Stimulated activated CD4-positive, alpha-beta T cell treated with anti-CD3 and anti-CD28 coated beads, Interleukin-2, amount 100 ng/mL, for 24 hours (primary cell): Measurements from ENCODE around the gene SNTG2.
A peak's percentile ranks its signal among the peaks of the same experiment; 100 is the strongest.
"Not testable (repeated sequence)": the region's sequence is repeated elsewhere in the genome, so short reads cannot be mapped to it uniquely, and the experiment has no call there.

ENCODE experiments used
- DNase-seq, 2 donors: peaks; one replicate each; pipeline ENCODE4 v3.0.0-alpha.2; 2020

The SNTG2 gene

DNA sequence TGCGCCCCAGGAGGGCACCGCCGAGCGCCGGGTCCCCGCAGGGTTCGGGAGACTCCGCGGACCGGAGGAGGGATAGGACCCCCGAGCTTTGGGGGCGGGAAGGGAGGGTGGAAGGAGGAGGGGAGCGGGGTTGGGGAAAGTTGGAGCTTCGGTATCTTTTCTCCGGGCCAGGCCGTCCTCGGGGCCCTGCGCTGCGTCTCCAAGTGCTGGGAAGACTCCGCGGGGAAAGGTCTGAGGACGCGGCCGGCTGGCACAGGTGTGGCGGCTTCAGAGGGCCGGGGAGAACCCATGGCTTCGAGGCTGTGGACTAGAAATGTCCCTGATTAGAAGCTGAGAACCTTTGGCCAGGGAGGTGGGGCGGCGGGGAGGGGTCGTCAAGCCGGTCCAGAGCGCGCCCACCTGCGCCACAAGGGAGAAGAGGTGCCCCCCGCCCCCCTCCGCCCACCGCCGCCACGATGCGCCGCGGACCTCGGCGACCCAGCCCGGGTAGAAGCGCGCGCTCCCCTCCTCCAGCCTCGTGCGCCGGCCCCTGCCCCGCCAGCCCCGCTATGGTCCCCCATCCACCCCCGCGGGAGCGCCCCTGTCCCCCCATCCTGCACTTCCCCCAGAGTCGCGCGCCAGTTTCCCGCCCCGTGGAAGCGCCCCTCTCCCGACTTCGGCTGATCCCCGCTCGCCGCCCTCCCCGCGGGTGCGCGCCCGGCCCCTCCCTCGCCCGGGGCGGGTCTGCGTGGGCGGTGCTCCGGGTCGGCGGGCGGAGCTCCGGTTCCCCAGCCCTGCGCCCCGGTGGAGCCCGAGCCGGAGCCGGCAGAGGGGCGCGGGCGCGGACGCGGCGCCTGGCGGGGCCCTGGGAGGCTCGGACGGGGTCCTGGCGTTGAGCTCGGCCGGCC is at the start of gene SNTG2:
SNTG2 (plus strand) TSS at position 770 of the 887 bp plus-strand sequence. CDS start 148 bp downstream, outside the sequence.
- DNase-seq, result peak; percentile 54 to 76

DNA sequence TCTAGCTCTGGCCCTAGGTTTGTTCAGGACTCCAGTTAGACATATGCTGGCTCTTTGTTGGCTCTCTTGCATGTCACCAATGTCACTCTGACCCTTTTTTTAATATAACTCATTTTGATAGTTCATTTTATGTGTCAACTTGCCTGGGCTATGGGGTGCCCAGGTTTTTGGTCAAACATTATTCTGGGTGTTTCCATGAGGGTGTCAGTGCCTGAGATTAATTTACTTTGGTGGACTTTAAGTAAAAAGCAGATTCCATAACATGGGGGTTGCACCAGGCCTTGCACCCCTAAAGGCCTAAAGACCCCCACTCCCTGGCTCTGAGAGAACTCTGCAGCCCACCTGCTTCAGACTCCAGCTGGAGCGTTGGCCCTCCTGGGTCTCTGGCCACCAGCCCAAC is 48.1 kb upstream of the SNTG2 start:
- no peak for DNase-seq

DNA sequence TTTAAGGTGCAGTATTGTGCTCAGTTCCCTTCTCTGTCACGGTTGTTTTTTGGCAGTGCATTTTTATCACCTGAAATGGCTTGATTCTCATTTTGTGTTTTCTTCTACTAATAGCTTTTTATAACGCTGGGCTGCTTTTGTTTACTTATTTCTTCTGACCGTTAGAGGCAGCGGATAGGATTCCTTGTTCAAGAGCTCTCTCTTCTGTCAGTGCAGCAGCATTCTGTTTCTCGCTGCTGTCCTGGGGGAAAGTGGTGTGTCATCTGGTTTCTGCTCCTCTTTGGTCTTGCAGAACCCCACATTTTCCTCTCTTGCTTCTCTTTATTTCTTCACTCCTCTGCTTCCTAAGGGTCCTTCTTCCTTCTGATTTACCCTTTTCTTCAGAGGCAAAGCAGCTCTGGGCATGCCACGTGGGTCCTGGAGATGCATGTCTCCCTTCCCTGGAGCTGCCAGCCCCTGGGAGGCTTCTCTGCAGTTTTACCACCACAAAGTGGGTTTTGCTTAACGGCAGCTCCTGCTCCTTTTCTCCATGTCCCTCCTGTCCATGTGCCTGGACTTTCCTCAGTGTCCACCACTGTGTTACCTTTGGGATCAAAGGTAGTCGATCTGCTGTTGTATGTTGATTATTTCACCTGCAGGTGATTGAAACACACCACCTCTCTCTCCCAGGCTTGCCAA is 47.3 kb upstream of the SNTG2 start:
- no peak for DNase-seq

DNA sequence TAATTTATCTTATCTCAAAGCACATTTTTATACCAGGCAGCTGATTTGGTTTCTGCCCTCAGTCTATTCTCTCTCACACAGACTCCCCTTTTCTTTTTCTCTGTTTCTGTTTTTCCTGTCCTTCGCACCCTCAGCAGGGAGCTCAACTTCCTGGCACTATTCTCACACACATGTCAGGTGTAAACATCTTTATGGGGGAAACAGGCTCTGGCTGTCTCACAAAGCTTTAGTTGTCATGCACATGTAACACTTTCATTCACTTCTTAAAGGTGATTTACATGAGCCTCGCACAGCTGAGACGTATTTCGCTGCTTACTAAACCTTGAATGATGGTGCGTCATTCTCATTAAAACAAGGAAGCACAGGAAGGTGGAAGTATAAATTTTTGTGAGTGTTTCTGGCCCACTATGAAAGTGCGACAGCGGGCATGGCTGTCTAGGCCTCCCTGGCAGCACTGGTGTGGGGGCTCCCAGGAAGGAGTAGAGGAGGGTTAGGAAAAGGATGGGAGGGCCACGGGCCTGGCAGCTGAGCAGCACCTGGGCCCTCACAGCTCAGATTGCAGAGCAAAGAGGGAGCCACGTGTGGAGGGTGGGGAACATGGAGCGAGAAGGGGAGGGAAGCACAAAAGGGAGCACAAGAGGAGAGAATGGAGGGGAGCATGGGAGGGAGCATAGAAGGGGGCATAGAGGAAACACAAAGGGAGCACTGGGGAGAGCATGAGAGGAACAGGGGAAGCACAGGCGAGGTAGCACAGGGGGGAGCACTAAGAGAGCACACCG is 46.2 kb upstream of the SNTG2 start:
- DNase-seq, result peak in 1 of 2 donors; percentile 3

DNA sequence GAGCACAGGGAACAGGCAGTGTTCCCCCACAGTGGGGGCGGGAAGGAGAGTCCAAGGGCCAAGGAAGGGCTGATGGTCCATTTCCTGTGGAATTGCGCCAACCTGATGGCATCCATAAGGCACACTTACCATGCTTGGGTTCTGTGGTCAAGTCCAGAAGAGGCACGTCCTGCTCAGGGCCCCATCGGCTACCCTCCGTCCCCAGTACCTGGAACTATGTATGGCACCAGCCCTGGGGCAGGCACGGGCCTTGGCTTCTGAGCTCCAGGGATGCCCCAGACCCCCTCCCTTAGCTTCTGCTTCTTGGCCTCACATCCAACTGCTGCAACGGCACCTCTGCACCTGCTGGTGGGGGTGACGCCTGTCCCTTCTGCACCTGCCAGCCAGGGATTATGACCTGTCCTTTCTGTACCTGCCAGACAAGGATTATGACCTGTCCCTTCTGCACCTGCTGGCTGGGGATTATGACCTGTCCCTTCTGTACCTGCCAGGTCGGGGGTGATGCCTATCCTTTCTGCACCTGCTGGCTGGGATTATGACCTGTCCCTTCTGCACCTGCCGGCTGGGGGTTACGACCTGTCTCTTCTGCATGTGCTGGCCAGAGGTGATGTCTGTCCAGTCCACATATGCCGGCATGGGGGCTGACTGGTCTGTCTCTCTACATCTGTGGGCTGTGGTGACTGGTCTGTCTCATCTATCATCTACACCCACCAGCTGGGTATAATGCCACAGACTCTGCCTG is 45.4 kb upstream of the SNTG2 start:
- peak in 1 of 2 donors; percentile 12 for DNase-seq

DNA sequence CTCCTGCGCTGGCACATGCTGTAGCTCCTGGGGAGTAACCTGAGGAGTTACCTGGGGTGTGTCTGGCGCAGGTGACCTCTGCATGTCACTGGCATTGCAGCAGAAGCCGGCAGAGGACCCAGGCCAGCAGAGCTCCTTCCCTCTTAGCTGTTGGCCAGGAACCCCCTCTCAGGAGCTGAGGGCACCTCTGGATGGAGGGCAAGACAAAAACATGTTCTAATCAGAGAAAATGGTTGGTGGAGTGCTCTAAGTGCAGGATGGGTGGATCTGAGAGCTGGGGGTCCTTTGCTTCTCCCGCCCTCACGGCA is 44.9 kb upstream of the SNTG2 start:
- peak in 1 of 2 donors; percentile 6 for DNase-seq

DNA sequence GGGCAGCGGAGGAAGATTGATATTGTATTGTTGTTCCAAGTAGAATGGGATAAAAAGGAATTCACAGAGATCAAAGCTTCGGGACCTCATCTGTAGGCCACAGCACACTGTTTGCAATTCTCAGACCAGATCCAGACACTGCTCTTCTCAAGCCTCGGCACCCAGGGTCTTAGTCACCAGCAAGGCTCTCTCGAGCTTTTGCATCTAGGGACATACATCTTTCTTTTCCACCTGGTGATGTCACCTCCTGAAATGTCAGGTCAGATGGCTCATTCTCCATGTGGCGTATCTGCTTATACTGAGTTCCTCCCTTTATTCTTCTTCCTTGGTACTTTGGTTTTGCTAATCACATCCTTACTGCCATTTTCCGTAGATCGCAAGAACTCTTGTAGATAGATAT is 42.9 kb upstream of the SNTG2 start:
- no peak for DNase-seq

DNA sequence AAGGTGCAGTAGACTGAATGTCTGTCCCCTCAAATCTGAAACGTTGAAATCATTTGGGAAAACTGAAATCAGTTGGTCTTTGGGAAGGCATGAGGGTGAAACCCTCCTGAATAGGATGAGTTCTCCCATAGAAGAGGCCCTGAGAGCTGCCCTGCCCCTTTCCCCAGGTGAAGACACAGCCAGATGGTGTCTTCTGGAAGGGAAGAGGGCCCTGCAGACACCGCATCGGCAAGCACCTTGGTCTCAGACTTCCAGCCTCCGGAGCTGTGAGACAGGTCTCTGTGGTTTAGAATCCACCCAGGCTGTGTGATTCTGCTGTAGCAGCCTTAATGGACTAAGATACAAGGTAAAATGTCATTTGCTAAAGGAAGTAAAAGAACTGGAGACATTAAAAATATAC is 42.1 kb upstream of the SNTG2 start:
- DNase-seq, result no peak

DNA sequence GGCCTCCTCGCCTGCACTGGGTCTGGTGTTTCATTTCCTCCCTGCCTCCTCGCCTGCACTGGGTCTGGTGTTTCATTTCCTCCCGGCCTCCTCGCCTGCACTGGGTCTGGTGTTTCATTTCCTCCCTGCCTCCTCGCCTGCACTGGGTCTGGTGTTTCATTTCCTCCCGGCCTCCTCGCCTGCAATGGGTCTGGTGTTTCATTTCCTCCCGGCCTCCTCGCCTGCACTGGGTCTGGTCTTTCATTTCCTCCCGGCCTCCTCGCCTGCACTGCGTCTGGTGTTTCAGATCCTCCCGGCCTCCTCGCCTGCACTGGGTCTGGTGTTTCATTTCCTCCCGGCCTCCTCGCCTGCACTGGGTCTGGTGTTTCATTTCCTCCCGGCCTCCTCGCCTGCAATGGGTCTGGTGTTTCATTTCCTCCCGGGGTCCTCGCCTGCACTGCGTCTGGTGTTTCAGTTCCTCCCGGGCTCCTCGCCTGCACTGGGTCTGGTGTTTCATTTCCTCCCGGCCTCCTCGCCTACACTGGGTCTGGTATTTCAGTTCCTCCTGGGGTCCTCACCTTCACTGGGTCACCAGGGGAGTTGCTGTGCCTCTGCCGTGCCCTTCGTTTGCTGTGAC is 40.8 kb upstream of the SNTG2 start:
- not testable (repeated sequence) for DNase-seq

DNA sequence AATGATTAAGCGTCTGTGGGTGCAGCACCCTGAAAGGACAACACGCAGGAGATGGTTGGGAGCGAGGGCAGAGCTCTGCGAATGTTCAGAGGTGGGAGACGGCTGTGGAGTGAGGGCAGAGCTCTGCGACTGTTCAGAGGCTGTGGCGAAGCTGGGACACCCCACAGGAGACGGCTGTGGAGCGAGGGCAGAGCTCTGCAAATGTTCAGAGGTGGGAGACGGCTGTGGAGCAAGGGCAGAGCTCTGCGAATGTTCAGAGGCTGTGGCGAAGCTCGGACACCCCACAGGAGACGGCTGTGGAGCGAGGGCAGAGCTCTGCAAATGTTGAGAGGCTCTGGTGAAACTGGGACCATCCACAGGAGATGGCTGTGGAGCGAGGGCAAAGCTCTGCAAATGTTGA is 40.0 kb upstream of the SNTG2 start:
- DNase-seq, result no peak

DNA sequence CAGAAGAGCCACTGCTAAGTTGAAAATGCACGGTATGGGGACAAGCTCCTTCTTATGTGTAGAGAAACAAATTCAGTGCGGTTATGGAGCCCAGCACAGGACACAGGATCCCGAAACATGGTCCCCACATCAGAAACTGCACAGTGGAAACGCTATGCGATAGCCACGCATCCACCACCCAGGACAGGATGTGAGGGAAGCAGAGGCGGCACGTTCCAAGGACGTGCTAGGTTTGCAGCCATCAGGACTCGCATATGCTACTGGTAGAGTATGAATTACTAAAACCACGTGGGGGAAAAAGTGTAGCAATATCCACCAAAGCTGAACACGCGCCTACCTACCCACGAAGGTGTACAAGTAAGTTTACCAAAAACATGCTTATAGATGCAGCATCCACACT is 34.7 kb upstream of the SNTG2 start:
- DNase-seq, result no peak

DNA sequence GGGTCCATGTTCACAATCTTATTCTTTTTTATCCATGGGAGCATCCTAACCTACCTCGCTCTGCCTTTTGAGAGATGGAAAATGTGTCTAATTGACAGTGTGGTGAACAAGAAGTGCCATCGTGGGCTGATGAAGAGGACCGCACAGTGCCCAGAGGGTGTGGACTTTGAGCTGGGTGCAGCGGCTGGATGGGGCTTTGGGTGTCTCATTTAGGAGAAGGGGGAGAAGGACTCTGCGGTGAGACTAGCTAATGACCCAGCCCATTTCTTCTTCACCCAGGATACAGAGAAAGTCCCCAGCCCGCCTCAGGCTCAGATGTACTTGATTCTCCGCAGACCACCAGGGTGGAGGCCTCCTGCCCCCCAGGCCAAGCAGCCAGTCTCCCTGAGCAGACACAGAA is 33.7 kb upstream of the SNTG2 start:
- no peak for DNase-seq

DNA sequence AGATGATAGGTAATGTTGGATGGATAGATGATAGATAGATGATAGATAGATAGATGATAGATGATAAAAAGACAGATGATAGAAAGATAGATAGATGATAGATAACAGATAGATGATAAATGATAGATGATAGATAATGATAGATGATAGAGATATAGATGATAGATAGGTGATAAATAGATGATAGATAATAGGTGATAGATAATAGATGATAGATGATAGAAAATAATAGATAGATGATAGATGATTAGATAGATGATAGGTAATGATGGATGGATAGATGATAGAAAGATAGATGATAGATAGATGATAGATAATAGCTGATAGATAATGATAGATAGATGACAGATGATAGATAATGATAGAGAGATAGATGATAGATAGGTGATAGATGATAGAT is 31.0 kb upstream of the SNTG2 start:
- no peak for DNase-seq

DNA sequence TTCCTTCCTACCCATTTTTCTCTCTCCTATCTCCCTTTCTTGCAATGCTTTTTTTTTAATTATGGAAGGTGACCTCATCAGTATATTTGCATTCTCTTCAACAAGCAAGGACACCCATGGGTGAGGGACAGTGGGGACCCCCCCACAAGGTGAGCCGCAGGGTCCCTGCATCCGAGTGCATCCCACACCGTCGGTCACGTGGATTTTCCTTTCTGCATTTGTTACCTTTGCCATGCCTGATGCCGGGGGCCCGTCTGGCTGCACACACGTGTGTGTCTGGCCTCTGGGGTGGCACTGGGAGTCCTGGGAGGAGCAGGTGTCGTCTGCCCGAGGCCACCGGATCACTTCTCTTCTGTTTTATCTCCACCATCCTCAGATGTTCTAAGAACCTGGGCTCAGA is 30.1 kb upstream of the SNTG2 start:
- DNase-seq, result no peak

DNA sequence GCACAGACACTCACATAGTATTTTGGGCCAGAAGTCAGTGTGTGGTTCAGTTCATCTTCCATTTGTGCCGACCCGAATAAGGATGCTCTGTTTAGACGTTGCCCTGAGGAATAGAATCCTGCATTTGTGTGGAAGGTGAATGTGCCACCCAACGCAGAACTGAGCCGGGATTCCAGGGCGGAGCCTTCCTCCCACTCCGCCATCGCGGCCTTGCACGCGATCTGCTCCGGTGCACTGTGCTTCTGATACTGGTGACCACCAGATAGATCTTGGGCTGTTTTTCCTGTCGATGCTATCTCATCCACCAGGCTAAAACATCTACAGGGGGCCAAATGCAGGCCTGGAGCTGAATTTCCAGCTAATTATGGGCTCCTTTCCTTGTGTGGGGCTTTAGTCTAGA is 29.6 kb upstream of the SNTG2 start:
- no peak for DNase-seq

DNA sequence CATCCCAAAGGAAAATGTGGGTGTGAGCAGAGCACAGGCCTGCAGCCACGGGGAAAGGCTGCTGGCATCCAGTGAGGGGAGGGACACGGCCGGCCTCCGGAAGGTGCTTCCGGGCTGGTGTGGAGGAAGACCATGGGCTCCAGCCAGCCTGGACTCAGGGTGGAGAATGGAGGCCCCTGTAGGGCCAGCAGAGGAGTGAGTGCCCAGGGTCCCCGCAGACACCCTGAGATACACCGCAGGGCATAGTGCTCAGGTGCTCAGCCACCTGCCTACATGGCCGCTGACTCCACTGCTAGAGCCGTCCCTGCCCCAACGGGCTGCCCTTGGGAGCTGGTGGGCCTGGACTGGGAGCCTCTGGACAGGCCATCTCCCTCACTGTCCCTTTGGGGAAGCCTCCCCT is 28.5 kb upstream of the SNTG2 start:
- no peak for DNase-seq

DNA sequence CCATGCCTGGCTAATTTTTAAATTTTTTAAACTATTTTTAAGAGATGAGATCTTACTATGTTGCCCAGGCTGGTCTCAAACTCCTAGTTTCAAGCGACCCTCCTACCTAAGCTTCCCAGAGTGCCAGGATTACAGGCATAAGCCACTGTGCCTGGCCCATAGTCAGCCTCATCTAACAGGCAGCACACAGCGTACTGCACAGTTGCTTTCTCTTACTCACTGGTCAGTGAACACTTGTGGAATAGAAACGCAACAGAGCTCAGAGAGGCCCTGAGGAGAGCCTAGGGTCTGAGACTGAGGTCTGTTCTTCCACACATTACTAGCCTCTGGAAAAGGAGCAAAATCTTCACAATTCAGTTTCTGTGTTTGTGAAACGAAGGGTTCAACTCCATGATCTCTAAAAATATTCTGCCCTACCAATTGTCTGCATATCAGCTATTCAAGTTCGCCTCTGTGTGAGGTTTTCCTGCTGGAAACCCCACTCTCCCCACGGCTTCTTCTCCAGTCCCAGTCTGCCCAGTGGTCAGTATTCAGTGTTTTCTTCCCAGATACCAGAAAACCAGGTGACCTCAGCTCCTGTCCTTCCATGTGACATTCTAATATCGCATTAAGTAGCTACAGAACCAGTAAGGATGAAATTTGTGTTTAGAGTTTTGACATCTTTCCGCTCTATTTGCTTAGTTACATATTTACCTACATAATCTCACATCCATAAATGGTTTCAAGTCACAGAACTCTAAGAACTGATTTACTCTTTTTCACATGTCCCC is 26.6 kb upstream of the SNTG2 start:
- DNase-seq, result no peak

DNA sequence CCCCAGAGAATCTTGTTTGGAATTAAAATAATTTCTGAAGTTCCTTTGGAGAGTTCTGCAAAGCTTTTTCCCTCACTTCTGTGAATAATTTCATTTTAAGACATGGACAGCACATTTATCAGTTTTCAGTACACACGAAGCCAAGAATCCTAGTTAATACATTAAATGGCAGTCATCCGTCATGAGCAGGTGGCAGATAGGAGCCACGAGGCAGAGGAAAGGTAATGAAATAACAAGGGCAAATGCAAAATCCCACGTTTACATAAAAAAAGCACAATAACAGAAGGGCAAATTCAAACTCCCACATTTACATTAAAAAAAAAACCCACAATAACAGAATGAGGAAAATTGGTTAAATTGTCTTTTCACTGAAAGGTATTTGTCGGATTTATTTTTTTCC is 25.9 kb upstream of the SNTG2 start:
- DNase-seq, result no peak

DNA sequence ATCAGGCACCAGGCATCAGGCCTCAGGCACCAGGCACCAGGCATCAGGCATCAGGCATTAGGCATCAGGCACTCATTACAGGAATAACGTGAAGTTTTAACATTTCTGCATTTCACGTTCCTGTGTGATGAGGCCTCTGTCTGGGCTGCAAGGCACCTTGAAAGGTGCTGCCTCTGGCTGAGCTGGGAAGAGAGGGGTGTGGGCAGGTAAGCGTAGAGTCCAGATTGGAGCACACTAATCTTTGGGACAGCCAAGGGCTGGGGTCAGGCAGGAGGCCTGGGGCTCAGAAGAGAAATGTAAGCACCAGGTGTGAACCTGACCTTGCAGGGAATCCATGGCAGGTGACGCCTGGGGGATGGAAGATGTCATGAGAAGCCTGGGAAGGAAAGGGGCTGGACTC is 25.3 kb upstream of the SNTG2 start:
- DNase-seq, result no peak

DNA sequence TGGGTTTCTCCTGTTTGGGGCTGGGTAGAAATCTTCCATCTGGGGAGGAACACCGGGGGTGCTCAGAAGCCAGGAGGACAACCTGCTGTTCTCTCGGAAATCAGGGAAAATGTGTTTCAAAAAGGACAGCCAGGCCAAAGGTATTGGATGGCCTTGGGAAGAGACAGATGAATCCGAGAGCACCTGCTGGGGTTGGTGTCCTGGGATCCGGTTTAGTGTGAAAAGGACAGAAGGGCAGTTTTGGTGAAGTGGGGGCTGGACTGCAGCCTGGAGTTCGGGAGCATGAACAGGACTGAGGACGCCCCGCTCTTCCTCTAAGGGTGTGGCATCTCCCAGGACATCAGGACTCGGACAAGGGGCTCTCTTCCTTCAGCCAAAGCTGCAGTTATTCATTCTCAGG is 24.9 kb upstream of the SNTG2 start:
- no peak for DNase-seq

DNA sequence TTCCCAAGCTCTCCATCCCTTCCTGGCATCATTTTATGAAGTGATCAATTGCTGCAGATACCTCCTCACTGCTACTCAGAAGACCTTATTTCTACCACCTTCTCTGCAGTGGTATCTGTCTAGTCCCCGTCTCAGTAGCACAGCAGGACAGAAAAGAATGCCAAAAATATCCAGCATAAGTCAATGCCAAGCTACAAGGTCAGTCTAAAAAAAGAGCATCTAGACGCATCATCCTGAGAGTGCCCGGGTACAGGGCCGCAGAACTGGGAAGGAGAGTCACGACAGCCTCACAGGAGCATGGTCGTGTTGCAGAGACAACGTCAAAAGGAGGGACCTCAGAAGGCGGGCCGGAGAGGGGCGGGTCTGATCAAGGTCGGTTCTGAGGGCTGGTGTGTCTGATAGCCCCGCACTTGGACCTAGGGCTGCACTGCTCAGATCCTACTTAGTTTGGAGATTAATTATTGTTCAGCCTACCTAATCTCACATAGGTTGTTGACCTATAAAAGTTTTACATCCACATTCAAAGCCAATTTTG is 24.3 kb upstream of the SNTG2 start:
- DNase-seq, result no peak

DNA sequence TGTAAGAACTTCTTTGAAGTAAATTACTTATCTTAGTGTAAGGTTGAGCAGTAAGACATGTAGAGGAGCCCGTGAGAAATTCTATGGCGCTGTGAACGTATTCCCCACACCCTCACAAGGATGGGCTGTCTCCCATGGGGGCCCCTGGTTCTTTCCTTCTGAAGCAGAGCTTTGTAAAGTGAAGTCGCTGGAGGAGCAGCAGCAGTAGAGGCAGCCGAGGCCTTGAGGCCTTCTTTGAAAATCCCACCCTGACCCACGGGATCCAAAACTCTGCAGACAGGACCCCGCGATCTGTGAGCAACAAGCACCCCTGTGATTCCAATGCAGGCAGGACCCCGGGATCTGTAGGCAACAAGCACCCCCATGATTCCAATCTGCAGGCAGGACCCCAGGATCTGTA is 23.8 kb upstream of the SNTG2 start:
- DNase-seq, result no peak
